GM18873 (cell line): Measurements from ENCODE around the gene TMEM223.
A peak's percentile ranks its signal among the peaks of the same experiment; 100 is the strongest.
"Not testable (repeated sequence)": the region's sequence is repeated elsewhere in the genome, so short reads cannot be mapped to it uniquely, and the experiment has no call there.

Experiments used
- ATAC-seq: cut with Tn5 transposase; IDR thresholded peaks from one replicate; pipeline ENCODE4 v1.9.1; 2021; ENCODE audit warnings: mild to moderate bottlenecking, moderate library complexity, moderate number of reproducible peaks; ENCODE audit not compliant: unreplicated experiment, low FRiP score

TMEM223 gene

DNA sequence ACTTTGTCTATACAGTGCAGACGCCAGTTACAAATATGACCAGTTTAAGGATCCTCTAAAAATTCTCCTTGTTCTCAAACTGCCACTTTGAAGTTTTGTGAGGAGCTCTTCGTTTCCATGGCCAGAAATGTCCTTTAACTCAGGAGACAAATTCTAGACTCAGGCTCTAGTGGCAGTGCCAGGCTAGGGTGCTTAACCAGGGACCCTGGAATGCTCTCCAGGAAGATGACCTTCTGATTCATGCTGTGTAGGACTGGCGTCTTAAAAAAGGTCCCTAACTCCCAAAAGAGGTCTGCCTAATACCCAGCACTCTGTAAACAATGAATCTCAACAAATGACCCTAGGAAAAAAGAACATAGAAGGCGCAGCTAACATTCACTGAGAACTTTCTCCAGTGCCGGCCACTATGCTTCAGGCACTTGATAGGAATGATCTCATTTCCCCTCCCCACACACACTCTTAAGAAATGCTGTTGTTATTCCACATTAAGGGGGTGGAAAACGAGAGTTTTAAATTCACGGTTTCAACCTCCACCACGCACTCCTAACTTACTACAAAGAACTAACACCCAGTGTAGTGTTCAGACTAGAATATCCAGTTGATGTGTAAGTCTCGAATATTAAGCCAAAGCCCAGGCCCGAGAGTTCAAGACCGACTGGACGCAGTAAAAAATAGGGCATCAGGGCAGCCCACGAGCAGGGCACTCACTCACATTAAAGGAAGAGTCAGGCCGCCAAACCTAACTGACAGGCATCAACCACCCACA lies 12.7 kb upstream of the TMEM223 start:
- peak; percentile 9 for ATAC-seq

- ATAC-seq, result no peak
Measured at GRCh38 chr11:62801071-62801470, 9.3 kb upstream of the TMEM223 start.

DNA sequence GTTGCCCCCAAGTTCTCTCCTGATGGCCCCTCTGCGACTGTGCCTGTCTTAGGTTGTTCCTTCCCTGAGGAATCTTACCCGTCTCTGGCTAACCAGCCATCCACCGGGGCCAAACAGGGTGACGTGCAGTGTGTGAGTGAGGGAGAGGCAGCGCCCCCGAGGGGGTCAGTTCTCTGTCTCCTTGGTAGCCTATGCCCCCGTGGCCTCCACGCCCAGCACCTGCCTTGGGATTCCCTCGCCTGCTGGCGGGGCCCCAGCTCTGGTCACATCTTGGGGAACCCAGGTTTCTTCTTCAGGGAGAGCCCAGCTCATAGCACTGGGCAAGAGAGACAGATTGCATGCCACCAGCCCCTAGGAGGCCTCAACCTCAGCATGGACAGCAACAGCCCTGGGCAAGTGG lies 7.7 kb upstream of the TMEM223 start:
- ATAC-seq, result no peak

- ATAC-seq, result no peak
Measured at GRCh38 chr11:62796281-62796680, 4.5 kb upstream of the TMEM223 start.

- ATAC-seq, result no peak
Measured at GRCh38 chr11:62794201-62794775, 2.5 kb upstream of the TMEM223 start.

DNA sequence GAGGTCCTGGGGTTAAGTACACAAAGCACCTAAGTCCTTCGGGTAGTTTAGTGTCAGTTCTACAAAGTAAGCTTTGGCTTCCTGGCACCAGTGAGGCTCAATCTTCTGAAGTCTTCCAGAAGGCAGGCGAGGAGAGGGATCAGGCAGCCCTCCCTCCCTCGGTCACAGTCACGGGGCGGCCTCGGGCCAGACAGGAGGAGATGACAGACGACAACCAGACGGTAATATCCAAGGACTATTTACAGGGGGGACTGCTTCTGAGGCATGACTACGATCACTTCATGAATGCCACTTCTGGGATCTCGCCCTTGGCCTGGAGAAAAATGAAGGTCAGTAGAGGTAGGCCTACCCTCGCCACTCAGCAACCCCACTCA lies 383 bp upstream of the TMEM223 start:
- no peak for ATAC-seq

DNA sequence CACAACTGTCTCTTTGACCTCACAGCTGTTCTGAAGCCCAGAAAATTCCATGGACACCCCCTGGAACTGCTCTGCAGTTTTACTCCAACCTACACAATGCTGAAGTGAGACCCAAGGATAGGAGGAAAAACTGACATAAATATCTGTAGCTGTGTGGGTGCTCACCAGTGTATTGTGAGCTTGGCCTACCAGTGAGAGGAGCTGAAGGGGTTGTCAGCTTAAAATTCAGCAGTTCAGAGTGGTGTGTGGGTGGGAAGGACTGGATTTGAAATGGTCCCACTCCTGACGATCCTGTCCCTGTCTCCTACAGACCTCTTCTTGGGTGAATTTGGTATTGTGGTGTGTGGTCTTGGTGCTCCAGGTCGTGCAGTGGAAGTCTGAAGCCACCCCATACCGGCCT lies 2.2 kb downstream of the TMEM223 start:
- no peak for ATAC-seq

DNA sequence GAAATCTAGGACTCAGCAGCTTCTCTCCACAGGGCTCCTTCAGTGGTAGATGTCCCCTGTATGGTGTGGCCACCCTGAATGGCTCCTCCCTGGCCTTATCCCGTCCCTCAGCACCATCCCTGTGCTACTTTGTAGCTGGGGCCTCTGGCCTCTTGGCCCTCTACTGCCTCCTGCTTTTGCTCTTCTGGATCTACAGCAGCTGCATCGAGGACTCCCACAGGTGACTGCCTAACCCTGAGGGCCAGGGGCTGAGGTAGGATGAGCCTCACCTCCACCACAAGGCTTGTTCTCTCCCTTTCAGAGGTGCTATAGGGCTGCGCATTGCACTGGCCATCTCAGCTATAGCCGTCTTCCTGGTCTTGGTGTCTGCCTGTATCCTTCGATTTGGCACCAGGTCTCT lies 2.8 kb downstream of the TMEM223 start:
- ATAC-seq, result no peak

GRCh38 chr11:62787005-62787759 lies 4.6 kb downstream of the TMEM223 start, which contains the start of gene TMEM179B:
TMEM179B (plus strand) TSS chr11:62787402; CDS start chr11:62787432, 30 bp downstream.
- ATAC-seq, result peak; percentile 57

DNA sequence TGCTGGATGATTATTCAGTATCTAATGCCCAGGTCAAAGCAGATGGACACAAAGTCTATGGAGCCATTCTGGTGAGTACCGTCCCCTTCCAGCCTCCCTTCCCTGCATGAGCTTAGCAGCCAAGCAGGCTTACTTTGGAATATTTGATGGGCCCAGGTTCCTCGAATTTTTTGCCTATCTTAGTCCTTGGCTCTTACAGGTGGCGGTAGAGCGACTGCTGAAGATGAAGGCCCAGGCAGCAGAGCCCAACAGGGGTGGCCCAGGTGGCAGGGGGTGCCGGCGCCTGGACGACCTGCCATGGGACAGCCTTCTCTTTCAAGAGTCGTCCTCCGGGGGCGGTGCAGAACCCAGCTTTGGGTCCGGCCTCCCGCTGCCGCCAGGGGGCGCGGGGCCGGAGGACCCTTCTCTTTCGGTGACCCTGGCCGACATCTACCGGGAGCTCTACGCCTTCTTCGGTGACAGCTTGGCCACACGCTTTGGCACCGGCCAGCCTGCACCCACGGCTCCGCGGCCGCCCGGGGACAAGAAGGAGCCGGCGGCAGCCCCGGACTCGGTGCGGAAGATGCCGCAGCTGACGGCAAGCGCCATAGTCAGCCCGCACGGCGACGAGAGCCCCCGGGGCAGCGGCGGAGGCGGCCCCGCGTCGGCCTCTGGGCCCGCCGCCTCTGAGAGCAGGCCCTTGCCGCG lies 5.3 kb downstream of the TMEM223 start:
- ATAC-seq, result peak; percentile 37

- ATAC-seq, result no peak
Measured at GRCh38 chr11:62782753-62783152, 9.1 kb downstream of the TMEM223 start.

DNA sequence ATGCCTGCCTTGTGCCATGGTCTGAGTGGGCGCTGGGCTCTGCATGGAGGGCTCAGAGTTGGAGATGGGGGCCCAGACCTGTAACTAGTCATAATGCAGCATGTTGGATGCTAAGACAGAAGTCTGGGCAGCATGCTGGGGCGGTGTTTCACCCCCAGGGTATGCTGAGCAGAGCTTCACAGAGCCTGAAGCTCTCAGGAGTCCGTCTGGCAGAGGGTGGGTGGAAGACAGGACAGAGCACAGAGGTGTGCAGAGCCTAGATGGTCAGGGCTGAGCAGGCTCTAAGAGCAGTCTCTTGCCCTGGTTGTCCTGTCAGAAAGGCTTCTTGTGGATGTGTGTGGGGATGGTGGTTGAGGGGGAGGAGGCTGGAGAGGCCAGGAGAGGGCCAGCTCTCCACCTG lies 13.4 kb downstream of the TMEM223 start:
- ATAC-seq, result no peak

GRCh38 chr11:62777389-62777788 lies 14.4 kb downstream of the TMEM223 start:
- no peak for ATAC-seq

- no peak for ATAC-seq
Measured at GRCh38 chr11:62775646-62776045, 16.2 kb downstream of the TMEM223 start.

DNA sequence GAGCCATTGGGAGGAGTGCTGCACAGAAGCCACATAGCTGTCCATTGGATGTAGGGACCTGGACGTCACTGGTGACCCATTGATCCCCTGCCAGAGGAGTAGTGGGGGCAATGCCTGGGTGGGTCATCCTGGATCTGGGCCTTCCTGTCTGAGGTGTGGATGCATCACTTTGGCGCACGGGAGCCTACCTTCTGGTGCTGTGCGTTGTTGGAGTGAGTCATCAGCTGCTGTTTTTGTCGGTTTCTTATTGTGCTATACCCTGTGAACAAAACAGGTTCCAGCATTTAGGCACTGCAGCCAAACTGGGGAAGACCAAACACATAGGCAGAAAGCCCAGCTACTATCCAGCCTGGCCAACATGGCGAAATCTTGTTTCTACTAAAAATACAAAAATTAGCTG lies 17.4 kb downstream of the TMEM223 start:
- no peak for ATAC-seq

GRCh38 chr11:62771144-62772021 lies 20.4 kb downstream of the TMEM223 start, which contains the start of gene TAF6L:
TAF6L (plus strand) TSS chr11:62771396; CDS start chr11:62775784, 4,388 bp downstream.
- ATAC-seq, result peak; percentile 67

DNA sequence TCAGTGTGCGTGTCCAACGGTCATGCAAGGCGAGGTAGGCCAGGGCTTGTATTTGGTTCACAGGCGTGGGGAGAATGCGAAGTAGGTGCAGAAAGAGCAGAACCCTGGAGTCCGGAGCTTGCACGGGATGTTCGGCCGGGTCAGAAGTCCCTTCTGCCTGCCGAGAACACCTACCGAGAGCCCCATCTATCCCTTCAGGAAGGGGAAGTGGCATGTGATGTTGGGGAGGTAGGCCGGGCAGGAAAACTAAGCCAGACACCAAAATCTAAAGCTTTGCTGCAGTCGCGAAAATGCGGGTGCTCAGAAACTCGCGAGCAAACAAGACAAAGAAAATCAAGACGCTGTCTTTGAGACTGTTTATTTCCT lies 21.0 kb downstream of the TMEM223 start:
- ATAC-seq, result peak; percentile 3

DNA sequence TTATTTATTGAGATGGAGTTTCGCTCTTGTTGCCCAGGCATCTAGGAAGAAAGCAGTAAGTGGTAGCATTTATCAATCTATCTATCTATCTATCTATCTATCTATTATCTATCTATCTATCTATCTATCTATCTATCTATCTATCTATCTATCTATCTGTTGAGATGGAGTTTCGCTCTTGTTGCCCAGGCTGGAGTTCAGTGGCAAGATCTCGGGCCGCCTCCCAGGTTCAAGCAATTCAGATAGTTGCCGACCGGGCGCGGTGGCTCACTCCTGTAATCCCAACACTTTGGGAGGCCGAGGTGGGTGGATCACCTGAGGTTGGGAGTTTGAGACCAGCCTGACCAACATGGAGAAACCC lies 31.0 kb downstream of the TMEM223 start:
- not testable (repeated sequence) for ATAC-seq

DNA sequence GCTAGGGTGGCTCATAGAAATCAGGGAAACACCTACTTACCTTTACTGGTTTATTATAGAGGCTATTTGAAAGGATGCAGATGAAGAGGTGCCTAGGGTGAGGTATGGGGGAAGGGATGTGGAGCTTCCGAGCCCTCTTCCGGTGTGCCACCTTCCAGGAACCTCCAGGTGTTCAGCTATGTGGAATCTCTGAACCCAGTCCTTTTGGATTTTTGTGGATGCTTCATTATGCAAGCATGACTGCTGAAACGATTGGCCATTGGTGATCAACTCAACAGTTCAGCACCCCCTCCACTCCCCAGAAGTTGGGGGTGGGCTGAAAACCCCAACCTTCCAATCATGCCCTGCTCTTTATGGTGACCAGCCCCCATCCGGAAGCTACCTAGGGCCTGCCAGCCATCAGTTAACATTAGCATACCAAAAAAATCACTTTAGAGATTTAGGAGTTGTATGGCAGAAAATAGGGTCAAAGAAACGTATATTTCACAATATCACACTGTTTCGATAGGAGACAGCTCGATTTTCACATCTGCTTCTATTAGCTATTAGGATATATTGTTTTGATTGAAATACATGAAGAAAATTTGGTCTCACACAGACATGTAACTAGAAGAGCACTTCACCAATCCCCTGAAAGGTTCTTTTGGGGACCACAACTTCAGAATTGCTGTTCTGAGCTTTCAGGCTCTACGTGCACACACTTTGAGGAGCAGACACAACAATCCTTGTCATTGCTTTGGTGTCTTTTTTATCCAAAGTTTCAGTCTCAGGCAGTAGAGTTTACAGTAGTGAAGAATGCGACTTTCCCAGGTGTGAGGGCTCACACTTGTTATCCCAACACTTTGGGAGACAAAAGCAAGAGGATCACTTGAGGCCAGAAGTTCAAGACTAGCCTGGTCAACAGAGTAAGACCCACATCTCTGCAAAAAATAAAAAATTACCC lies 33.7 kb downstream of the TMEM223 start:
- no peak for ATAC-seq
